ENCODE measurements around the gene WBP1L.
A peak's percentile ranks its signal among the peaks of the same experiment; 100 is the strongest.

The WBP1L gene

GRCh38 chr10:102743078-102743587 is 615 bp upstream of the WBP1L start:
- Histone ChIP-seq H3K79me1 (ENCODE audit: low read length) (peaks cover 7% of the 10 kb centered on the region), H3K9ac (ENCODE audit: low read length) (no peak overlapping the region), H3K18ac (ENCODE audit: low read length) (no peak overlapping the region), H2BK120ac (ENCODE audit: insufficient read depth, low read length, poor library complexity) (peak overlapping the region; percentile 58), H3K27ac (ENCODE audit: low read depth, low read length) (no peak overlapping the region), H3K4me1 (ENCODE audit: control insufficient read depth in 1 of 2, insufficient read depth in 2 of 2, low read length in 2 of 2) (peaks cover 5% of the 10 kb centered on the region in 2 experiments), H4K91ac (ENCODE audit: low read depth, low read length) (peak overlapping the region; percentile 47), H3K4me3 (ENCODE audit: low read depth, low read length) (no peak overlapping the region), H3K4ac (ENCODE audit: low read depth, low read length) (no peak overlapping the region), H4K8ac (ENCODE audit: low read depth, low read length) (peak overlapping the region; percentile 94), H2AK5ac (ENCODE audit: low read length) (no peak overlapping the region), H3K4me2 (ENCODE audit: low read length) (peak overlapping the region; percentile 22), H3K14ac (ENCODE audit: low read length) (peak overlapping the region; percentile 32), H2AFZ (ENCODE audit: insufficient read depth, low read length, poor library complexity) (peak overlapping the region; percentile 52), H2BK12ac (ENCODE audit: low read length) (no peak overlapping the region), H3K36me3 (ENCODE audit: control insufficient read depth in 1 of 2, insufficient read depth in 2 of 2, low read length in 2 of 2) (no peaks in the 10 kb centered on the region), H3K79me2 (ENCODE audit: control insufficient read depth, insufficient read depth, low read length, poor library complexity) (peaks cover 9% of the 10 kb centered on the region), H3K9me3 (ENCODE audit: insufficient read depth, low read depth, low read length) (peaks cover 2% of the 10 kb centered on the region), H3K27me3 (ENCODE audit: insufficient read depth, low read length) (no peaks in the 10 kb centered on the region), H3K23ac (ENCODE audit: low read length) (no peak overlapping the region), H2BK5ac (ENCODE audit: low read depth, low read length, poor library complexity) (peak overlapping the region; percentile 25), H4K12ac (ENCODE audit: low read depth, low read length) (peak overlapping the region; percentile 74)
- no peak for DNase-seq
- 100% methylated on average over 1 of the region's 7 CpGs for WGBS (ENCODE audit: extremely low coverage, insufficient coverage, insufficient read length)

DNA sequence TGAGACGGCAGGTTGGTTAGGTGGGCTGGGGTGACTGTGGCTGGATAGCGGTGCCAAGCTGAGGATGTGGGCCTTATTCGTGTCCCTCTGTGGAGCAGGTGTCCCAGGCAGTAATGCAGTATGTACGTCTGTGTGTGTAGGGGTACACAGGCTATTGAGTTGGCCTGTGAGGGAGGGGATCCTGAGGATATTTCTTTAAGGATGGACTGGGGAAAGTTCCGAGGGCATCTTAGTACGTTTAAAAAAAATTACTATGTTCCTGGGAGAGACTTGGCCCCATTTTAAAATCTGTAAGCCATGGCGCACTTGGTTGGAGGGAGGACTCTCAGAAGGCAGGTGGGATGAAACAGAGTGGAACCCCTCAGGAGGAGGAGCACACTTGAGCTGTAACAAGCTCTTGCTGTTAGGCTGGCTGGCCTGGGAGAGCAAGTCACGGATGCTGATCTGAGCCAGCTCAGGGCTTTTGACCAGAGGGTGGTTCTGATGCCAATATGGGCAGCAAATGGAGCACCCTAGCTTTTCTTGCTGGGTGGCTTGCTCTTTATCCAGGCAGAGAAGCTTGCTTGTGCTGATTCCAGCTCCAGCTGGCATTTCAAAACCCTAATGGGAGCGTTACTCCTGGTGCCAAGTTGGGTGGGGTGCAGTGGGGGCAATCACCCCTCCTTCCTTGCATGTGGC is 765 bp downstream of the WBP1L start:
- peak overlapping the region; percentile 98 for H3K4me3 ChIP-seq (ENCODE audit: low read depth, low read length)
- peak overlapping the region; percentile 100 for H3K4ac ChIP-seq (ENCODE audit: low read depth, low read length)
- peaks cover 5% of the 10 kb centered on the region in 2 experiments for H3K4me1 ChIP-seq (ENCODE audit: control insufficient read depth in 1 of 2, insufficient read depth in 2 of 2, low read length in 2 of 2)
- peak overlapping the region; percentile 93 for H2AFZ ChIP-seq (ENCODE audit: insufficient read depth, low read length, poor library complexity)
- peak overlapping the region; percentile 31 for H2BK12ac ChIP-seq (ENCODE audit: low read length)
- no peaks in the 10 kb centered on the region for H3K27me3 ChIP-seq (ENCODE audit: insufficient read depth, low read length)
- no peaks in the 10 kb centered on the region for H3K36me3 ChIP-seq (ENCODE audit: control insufficient read depth in 1 of 2, insufficient read depth in 2 of 2, low read length in 2 of 2)
- H3K18ac ChIP-seq (ENCODE audit: low read length), result peak overlapping the region; percentile 99
- peak overlapping the region; percentile 94 for H3K4me2 ChIP-seq (ENCODE audit: low read length)
- H3K79me2 ChIP-seq (ENCODE audit: control insufficient read depth, insufficient read depth, low read length, poor library complexity), result peaks cover 9% of the 10 kb centered on the region
- no CpG with 5 or more reads among the region's 9 CpGs for WGBS (ENCODE audit: extremely low coverage, insufficient coverage, insufficient read length)
- no peak for DNase-seq
- no peak overlapping the region for H3K27ac ChIP-seq (ENCODE audit: low read depth, low read length)
- H2BK5ac ChIP-seq (ENCODE audit: low read depth, low read length, poor library complexity), result peak overlapping the region; percentile 91
- H2AK5ac ChIP-seq (ENCODE audit: low read length), result peak overlapping the region; percentile 93
- H4K12ac ChIP-seq (ENCODE audit: low read depth, low read length), result peak overlapping the region; percentile 86
- H3K79me1 ChIP-seq (ENCODE audit: low read length), result peaks cover 7% of the 10 kb centered on the region
- peak overlapping the region; percentile 94 for H4K8ac ChIP-seq (ENCODE audit: low read depth, low read length)
- peak overlapping the region; percentile 87 for H2BK120ac ChIP-seq (ENCODE audit: insufficient read depth, low read length, poor library complexity)
- H3K9ac ChIP-seq (ENCODE audit: low read length), result peak overlapping the region; percentile 85
- H4K91ac ChIP-seq (ENCODE audit: low read depth, low read length), result peak overlapping the region; percentile 96
- H3K14ac ChIP-seq (ENCODE audit: low read length), result peak overlapping the region; percentile 99
- no peak overlapping the region for H3K23ac ChIP-seq (ENCODE audit: low read length)
- peaks cover 2% of the 10 kb centered on the region for H3K9me3 ChIP-seq (ENCODE audit: insufficient read depth, low read depth, low read length)

GRCh38 chr10:102745157-102745556 is 1.4 kb downstream of the WBP1L start:
- no peak overlapping the region for H2BK12ac ChIP-seq (ENCODE audit: low read length)
- H2AK5ac ChIP-seq (ENCODE audit: low read length), result no peak overlapping the region
- no peak overlapping the region for H4K91ac ChIP-seq (ENCODE audit: low read depth, low read length)
- H3K36me3 ChIP-seq (ENCODE audit: control insufficient read depth in 1 of 2, insufficient read depth in 2 of 2, low read length in 2 of 2), result no peaks in the 10 kb centered on the region
- H2AFZ ChIP-seq (ENCODE audit: insufficient read depth, low read length, poor library complexity), result no peak overlapping the region
- H3K9ac ChIP-seq (ENCODE audit: low read length), result no peak overlapping the region
- no peak overlapping the region for H3K27ac ChIP-seq (ENCODE audit: low read depth, low read length)
- peaks cover 5% of the 10 kb centered on the region in 2 experiments for H3K4me1 ChIP-seq (ENCODE audit: control insufficient read depth in 1 of 2, insufficient read depth in 2 of 2, low read length in 2 of 2)
- peaks cover 7% of the 10 kb centered on the region for H3K79me1 ChIP-seq (ENCODE audit: low read length)
- H3K4ac ChIP-seq (ENCODE audit: low read depth, low read length), result no peak overlapping the region
- no peak overlapping the region for H4K12ac ChIP-seq (ENCODE audit: low read depth, low read length)
- H3K27me3 ChIP-seq (ENCODE audit: insufficient read depth, low read length), result no peaks in the 10 kb centered on the region
- no peak overlapping the region for H3K4me3 ChIP-seq (ENCODE audit: low read depth, low read length)
- WGBS (ENCODE audit: extremely low coverage, insufficient coverage, insufficient read length), result no CpG with 5 or more reads among the region's 4 CpGs
- no peak overlapping the region for H3K14ac ChIP-seq (ENCODE audit: low read length)
- DNase-seq, result no peak
- H2BK120ac ChIP-seq (ENCODE audit: insufficient read depth, low read length, poor library complexity), result no peak overlapping the region
- no peak overlapping the region for H2BK5ac ChIP-seq (ENCODE audit: low read depth, low read length, poor library complexity)
- H4K8ac ChIP-seq (ENCODE audit: low read depth, low read length), result no peak overlapping the region
- no peak overlapping the region for H3K23ac ChIP-seq (ENCODE audit: low read length)
- peaks cover 9% of the 10 kb centered on the region for H3K79me2 ChIP-seq (ENCODE audit: control insufficient read depth, insufficient read depth, low read length, poor library complexity)
- peaks cover 2% of the 10 kb centered on the region for H3K9me3 ChIP-seq (ENCODE audit: insufficient read depth, low read depth, low read length)
- H3K4me2 ChIP-seq (ENCODE audit: low read length), result peak overlapping the region; percentile 94
- H3K18ac ChIP-seq (ENCODE audit: low read length), result no peak overlapping the region

GRCh38 chr10:102752266-102752930 is 8.7 kb downstream of the WBP1L start:
- Histone ChIP-seq H3K27ac (ENCODE audit: low read depth, low read length) (no peak overlapping the region), H3K79me2 (ENCODE audit: control insufficient read depth, insufficient read depth, low read length, poor library complexity) (peaks cover 3% of the 10 kb centered on the region), H3K18ac (ENCODE audit: low read length) (no peak overlapping the region), H3K4ac (ENCODE audit: low read depth, low read length) (peak overlapping the region; percentile 72), H3K23ac (ENCODE audit: low read length) (no peak overlapping the region), H3K4me2 (ENCODE audit: low read length) (no peak overlapping the region), H3K9ac (ENCODE audit: low read length) (no peak overlapping the region), H2BK120ac (ENCODE audit: insufficient read depth, low read length, poor library complexity) (peak overlapping the region; percentile 44), H3K27me3 (ENCODE audit: insufficient read depth, low read length) (no peaks in the 10 kb centered on the region), H2AFZ (ENCODE audit: insufficient read depth, low read length, poor library complexity) (no peak overlapping the region), H2BK12ac (ENCODE audit: low read length) (peak overlapping the region; percentile 42), H3K9me3 (ENCODE audit: insufficient read depth, low read depth, low read length) (peaks cover 2% of the 10 kb centered on the region), H3K36me3 (ENCODE audit: control insufficient read depth in 1 of 2, insufficient read depth in 2 of 2, low read length in 2 of 2) (peaks cover 0 to 4% of the 10 kb centered on the region in 2 experiments), H3K14ac (ENCODE audit: low read length) (no peak overlapping the region), H4K8ac (ENCODE audit: low read depth, low read length) (no peak overlapping the region), H2BK5ac (ENCODE audit: low read depth, low read length, poor library complexity) (peak overlapping the region; percentile 70), H3K4me3 (ENCODE audit: low read depth, low read length) (no peak overlapping the region), H3K4me1 (ENCODE audit: control insufficient read depth in 1 of 2, insufficient read depth in 2 of 2, low read length in 2 of 2) (peaks cover 8 to 13% of the 10 kb centered on the region in 2 experiments), H4K91ac (ENCODE audit: low read depth, low read length) (peak overlapping the region; percentile 74), H3K79me1 (ENCODE audit: low read length) (peaks cover 4% of the 10 kb centered on the region), H4K12ac (ENCODE audit: low read depth, low read length) (no peak overlapping the region), H2AK5ac (ENCODE audit: low read length) (no peak overlapping the region)
- peak; percentile 70 to 86 for DNase-seq
- no CpG with 5 or more reads among the region's 9 CpGs for WGBS (ENCODE audit: extremely low coverage, insufficient coverage, insufficient read length)
